Type B pancreatic cell (in vitro differentiated cells): Measurements from ENCODE around the gene FOXR1. TPM values are rescaled to one million over a fixed set of nuclear protein-coding genes. Genes with fewer than 3 reads are reported as not detected.
A peak's percentile ranks its signal among the peaks of the same experiment; 100 is the strongest.

Experiments
- DNase-seq: peaks from one replicate; pipeline ENCODE4 v3.0.0; 2021; ENCODE audit warnings: mixed read lengths; ENCODE audit not compliant: unreplicated experiment; ENCODE audit errors: extremely low spot score
- H3K27ac Mint-ChIP-seq: 2 replicates; pipeline ENCODE4 v1.8.0; 2021; ENCODE audit warnings: mild to moderate bottlenecking, mixed read lengths
- H3K27me3 Mint-ChIP-seq: 2 replicates; pipeline ENCODE4 v1.8.0; 2021; ENCODE audit warnings: mixed read lengths
- H3K36me3 Mint-ChIP-seq: 2 replicates; pipeline ENCODE4 v1.8.0; 2021; ENCODE audit warnings: mixed read lengths
- H3K4me1 Mint-ChIP-seq: one replicate; pipeline ENCODE4 v1.8.0; 2021; ENCODE audit warnings: mixed read lengths; ENCODE audit not compliant: unreplicated experiment
- H3K4me3 Mint-ChIP-seq: 2 replicates; pipeline ENCODE4 v1.8.0; 2021; ENCODE audit warnings: mild to moderate bottlenecking, mixed read lengths
- H3K9me3 Mint-ChIP-seq: 2 replicates; pipeline ENCODE4 v1.8.0; 2021; ENCODE audit warnings: mixed read lengths
- CTCF ChIP-seq: fragments of 200-600 bp; sonication (generic); conservative IDR thresholded peaks from 2 replicates; pipeline ENCODE4 v1.5.0; 2021; ENCODE audit warnings: antibody characterized with exemption, mild to moderate bottlenecking
- total RNA-seq: library from RNA; stranded (reverse); gene quantifications from 2 replicates; pipeline ENCODE4 v1.2.1, GENCODE V29; 2021; ENCODE audit warnings: low replicate concordance

FOXR1 gene
- total RNA-seq, 1 donor from 2014 or later, result not detected

- peak; percentile 93 for DNase-seq
- Mint-ChIP-seq H3K36me3 (peaks cover 31% of the 10 kb centered on the region), H3K9me3 (no peaks in the 10 kb centered on the region), H3K4me1 (peaks cover 17% of the 10 kb centered on the region), H3K27me3 (no peaks in the 10 kb centered on the region), H3K27ac (peak within 1 kb of the TSS; percentile 99), H3K4me3 (peak within 1 kb of the TSS; percentile 100)
- no peak for TF ChIP-seq CTCF
These were observed 46.7 kb downstream of the FOXR1 start, which contains the start of the genes RPS25 and TRAPPC4 for GRCh38 chr11:119018074-119018938. Gene RPS25 (minus strand): TSS chr11:119018343. CDS start chr11:119018284, 59 bp downstream. Gene TRAPPC4 (plus strand): TSS chr11:119018766. CDS start chr11:119018796, 30 bp downstream.

DNA sequence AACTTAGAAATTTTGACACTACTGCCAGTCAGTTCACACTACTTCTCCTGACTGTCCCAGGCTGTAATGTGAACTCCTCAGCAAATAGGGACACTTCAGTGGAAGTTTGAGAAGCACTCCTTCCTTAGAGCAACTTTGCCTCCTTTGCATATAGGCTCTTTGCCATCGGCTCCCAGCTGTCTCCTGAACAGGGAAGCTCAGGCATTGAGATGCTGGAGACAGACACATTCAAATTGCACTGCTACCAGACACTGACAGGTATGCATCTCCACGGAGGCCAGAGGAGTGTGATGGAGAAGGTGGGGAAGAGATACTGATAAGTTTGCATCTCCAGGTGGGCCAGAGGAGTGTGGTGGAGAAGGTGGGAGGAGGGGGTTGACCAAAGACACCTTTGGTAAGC lies 48.4 kb downstream of the FOXR1 start:
- Mint-ChIP-seq H3K4me1 (peaks cover 21% of the 10 kb centered on the region), H3K9me3 (no peaks in the 10 kb centered on the region), H3K4me3 (peak overlapping the region; percentile 100), H3K27me3 (no peaks in the 10 kb centered on the region), H3K36me3 (peaks cover 27% of the 10 kb centered on the region), H3K27ac (peak overlapping the region; percentile 99)
- TF ChIP-seq CTCF, result no peak
- no peak for DNase-seq

GRCh38 chr11:119021631-119022030 lies 50.1 kb downstream of the FOXR1 start:
- no peak for DNase-seq
- H3K4me3 Mint-ChIP-seq, result peak overlapping the region; percentile 65
- TF ChIP-seq CTCF, result no peak
- no peaks in the 10 kb centered on the region for H3K9me3 Mint-ChIP-seq
- H3K36me3 Mint-ChIP-seq, result peaks cover 23% of the 10 kb centered on the region
- peaks cover 17% of the 10 kb centered on the region for H3K4me1 Mint-ChIP-seq
- H3K27me3 Mint-ChIP-seq, result no peaks in the 10 kb centered on the region
- peak overlapping the region; percentile 54 for H3K27ac Mint-ChIP-seq

DNA sequence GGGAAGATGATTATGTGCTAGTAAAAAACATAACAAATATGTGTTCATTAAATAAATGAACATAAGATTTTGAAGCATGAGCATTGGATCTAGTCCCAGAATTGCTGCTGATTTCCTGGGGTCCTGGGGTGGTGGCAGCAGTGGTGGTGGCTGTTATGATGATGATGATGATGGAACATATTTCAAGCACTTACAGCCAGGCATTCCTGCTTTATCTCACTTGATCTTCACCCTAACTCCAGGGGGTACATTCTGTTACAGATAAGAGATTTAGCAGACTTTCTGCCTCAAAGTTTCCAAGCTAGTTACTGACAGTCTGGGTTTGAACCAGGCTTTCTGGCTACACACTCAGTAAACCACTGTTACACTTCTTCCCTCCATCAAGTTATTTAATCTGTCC lies 52.2 kb downstream of the FOXR1 start:
- H3K4me1 Mint-ChIP-seq, result peaks cover 15% of the 10 kb centered on the region
- TF ChIP-seq CTCF, result no peak
- no peaks in the 10 kb centered on the region for H3K9me3 Mint-ChIP-seq
- H3K4me3 Mint-ChIP-seq, result no peak overlapping the region
- no peak for DNase-seq
- peak overlapping the region; percentile 21 for H3K27ac Mint-ChIP-seq
- H3K27me3 Mint-ChIP-seq, result no peaks in the 10 kb centered on the region
- peaks cover 17% of the 10 kb centered on the region for H3K36me3 Mint-ChIP-seq

DNA sequence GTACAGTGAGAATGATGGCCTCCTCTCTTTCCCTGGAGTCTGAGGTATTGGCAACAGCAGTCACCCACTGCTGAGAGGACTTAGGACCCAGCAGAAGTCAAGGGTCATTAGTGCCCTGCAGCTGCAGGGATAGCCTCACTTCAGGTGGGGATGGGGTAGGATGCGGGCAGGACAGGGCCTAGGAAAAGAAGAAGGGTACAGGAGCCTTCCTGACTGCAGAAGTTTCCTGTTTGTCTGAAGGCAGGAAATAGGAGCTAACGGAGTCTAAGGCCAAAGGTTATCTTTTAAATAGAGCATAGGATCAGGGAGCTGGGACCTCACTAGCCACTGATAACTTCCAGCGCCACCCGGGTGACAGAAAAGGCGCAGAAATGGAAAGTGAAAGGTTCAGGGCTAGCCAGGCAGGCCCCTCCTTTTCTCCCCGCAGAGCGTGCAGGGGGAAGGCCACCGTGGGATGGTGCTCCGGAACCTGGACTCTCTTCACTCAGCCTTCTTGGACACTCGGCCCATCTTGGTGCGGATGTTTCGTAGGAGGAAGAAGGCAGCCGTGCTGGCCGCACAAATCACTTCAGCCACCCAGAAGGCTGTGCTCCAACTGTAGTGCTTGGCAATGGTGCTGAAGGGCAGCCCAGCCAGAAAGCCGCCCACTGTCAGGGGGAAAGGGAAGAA lies 53.0 kb downstream of the FOXR1 start:
- H3K27ac Mint-ChIP-seq, result peak overlapping the region; percentile 24
- no peak for TF ChIP-seq CTCF
- H3K4me3 Mint-ChIP-seq, result peak overlapping the region; percentile 41
- peaks cover 21% of the 10 kb centered on the region for H3K36me3 Mint-ChIP-seq
- no peak for DNase-seq
- H3K27me3 Mint-ChIP-seq, result no peaks in the 10 kb centered on the region
- H3K4me1 Mint-ChIP-seq, result peaks cover 23% of the 10 kb centered on the region
- H3K9me3 Mint-ChIP-seq, result no peaks in the 10 kb centered on the region
